Ishikawa (cell line): ENCODE data around the gene NOTCH3.

Source experiments
- CEBPB ChIP-seq: IDR thresholded peaks from 2 replicates; pipeline ENCODE4 v1.6.1; 2012
- CREB1 ChIP-seq: IDR thresholded peaks from 2 replicates; pipeline ENCODE4 v1.6.1; 2012; ENCODE audit warnings: low read depth
- EGR1 ChIP-seq: IDR thresholded peaks from 2 replicates; pipeline ENCODE4 v1.6.1; 2012
- EP300 ChIP-seq: IDR thresholded peaks from 2 replicates; pipeline ENCODE4 v1.6.1; 2012; ENCODE audit warnings: borderline replicate concordance
- FOXM1 ChIP-seq: IDR thresholded peaks from 2 replicates; pipeline ENCODE4 v1.6.1; 2012; ENCODE audit warnings: low read depth, borderline replicate concordance
- MAX ChIP-seq: IDR thresholded peaks from 2 replicates; pipeline ENCODE4 v1.6.1; 2012
- RAD21 ChIP-seq: IDR thresholded peaks from 2 replicates; pipeline ENCODE4 v1.6.1; 2012; ENCODE audit warnings: low read depth
- TAF1 ChIP-seq: IDR thresholded peaks from 2 replicates; pipeline ENCODE4 v1.6.1; 2012; ENCODE audit warnings: low read depth, mild to moderate bottlenecking
- TCF12 ChIP-seq: IDR thresholded peaks from 2 replicates; pipeline ENCODE4 v1.6.1; 2012; ENCODE audit warnings: low read depth
- TEAD4 ChIP-seq: IDR thresholded peaks from 2 replicates; pipeline ENCODE4 v1.6.1; 2012
- USF1 ChIP-seq: IDR thresholded peaks from 2 replicates; pipeline ENCODE4 v1.6.1; 2012
- YY1 ChIP-seq: IDR thresholded peaks from 2 replicates; pipeline ENCODE4 v1.6.1; 2012; ENCODE audit warnings: low read depth
- TF ChIP-seq, protein P1 (sequence below): IDR thresholded peaks from 2 replicates; pipeline ENCODE4 v1.6.1; 2012; ENCODE audit warnings: low read depth, mild to moderate bottlenecking

DNA sequence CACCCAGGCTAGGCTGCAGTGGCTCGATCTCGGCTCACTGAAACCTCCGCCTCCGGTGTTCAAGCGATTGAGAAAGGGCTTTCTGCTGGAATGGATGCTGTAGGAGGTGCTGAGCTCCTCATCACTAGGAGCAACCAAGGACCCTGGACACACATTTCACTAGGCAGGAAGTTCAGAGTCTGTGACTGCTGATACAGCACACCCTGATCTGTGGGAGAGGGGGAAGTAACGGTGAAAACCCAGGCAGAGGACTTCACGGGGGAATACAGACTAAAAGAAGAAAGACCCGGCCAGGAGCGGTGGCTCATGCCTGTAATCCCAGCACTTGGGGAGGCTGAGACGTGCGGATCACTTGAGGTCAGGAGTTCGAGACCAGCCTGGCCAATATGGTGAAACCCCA, 11.9 kb upstream of the NOTCH3 start:
- TF ChIP-seq, protein P1, sequence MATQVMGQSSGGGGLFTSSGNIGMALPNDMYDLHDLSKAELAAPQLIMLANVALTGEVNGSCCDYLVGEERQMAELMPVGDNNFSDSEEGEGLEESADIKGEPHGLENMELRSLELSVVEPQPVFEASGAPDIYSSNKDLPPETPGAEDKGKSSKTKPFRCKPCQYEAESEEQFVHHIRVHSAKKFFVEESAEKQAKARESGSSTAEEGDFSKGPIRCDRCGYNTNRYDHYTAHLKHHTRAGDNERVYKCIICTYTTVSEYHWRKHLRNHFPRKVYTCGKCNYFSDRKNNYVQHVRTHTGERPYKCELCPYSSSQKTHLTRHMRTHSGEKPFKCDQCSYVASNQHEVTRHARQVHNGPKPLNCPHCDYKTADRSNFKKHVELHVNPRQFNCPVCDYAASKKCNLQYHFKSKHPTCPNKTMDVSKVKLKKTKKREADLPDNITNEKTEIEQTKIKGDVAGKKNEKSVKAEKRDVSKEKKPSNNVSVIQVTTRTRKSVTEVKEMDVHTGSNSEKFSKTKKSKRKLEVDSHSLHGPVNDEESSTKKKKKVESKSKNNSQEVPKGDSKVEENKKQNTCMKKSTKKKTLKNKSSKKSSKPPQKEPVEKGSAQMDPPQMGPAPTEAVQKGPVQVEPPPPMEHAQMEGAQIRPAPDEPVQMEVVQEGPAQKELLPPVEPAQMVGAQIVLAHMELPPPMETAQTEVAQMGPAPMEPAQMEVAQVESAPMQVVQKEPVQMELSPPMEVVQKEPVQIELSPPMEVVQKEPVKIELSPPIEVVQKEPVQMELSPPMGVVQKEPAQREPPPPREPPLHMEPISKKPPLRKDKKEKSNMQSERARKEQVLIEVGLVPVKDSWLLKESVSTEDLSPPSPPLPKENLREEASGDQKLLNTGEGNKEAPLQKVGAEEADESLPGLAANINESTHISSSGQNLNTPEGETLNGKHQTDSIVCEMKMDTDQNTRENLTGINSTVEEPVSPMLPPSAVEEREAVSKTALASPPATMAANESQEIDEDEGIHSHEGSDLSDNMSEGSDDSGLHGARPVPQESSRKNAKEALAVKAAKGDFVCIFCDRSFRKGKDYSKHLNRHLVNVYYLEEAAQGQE, result no peak
- TF ChIP-seq EP300 (no peak), CREB1 (no peak), TAF1 (no peak), FOXM1 (no peak), TEAD4 (no peak), MAX (no peak), CEBPB (no peak), EGR1 (no peak), USF1 (no peak), RAD21 (no peak), YY1 (no peak), TCF12 (no peak)
